Natural killer cell (primary cell): ENCODE measurements around the gene LEAP2. TPM values are rescaled to one million over a fixed set of nuclear protein-coding genes. Genes with fewer than 3 reads are reported as not detected.

Experiments
- ATAC-seq, 3 donors: fragments of 150-1000 bp in 2 of 3; fragments of 200-7000 bp in 1 of 3; cut with Tn5 transposase; 1 replicate in 1 of 3; 2 replicates in 2 of 3; pipeline ENCODE4 v1.10.0; 2021; ENCODE audit warnings: mild to moderate bottlenecking in 2 of 3, moderate library complexity in 2 of 3
- DNase-seq, 2 donors: peaks; one replicate each; pipeline versions ENCODE4 v3.0.0 to v3.0.0-alpha.2; 2013 to 2021; ENCODE audit warnings: mixed read lengths in 1 of 2
- H3K27ac ChIP-seq: one replicate; pipeline ENCODE4 v1.5.1; 2013; ENCODE audit warnings: mild to moderate bottlenecking, low read length
- H3K27me3 ChIP-seq: one replicate; pipeline ENCODE4 v1.6.1; 2013; ENCODE audit warnings: low read length; ENCODE audit not compliant: control insufficient read depth, insufficient read depth
- H3K36me3 ChIP-seq: one replicate; pipeline ENCODE4 v1.6.1; 2013; ENCODE audit warnings: low read length; ENCODE audit not compliant: control insufficient read depth, insufficient read depth
- H3K4me1 ChIP-seq: one replicate; pipeline ENCODE4 v1.6.1; 2013; ENCODE audit warnings: low read length; ENCODE audit not compliant: control insufficient read depth, insufficient read depth
- H3K4me3 ChIP-seq: one replicate; pipeline ENCODE4 v1.5.1; 2013; ENCODE audit warnings: low read length
- H3K9me3 ChIP-seq: one replicate; pipeline ENCODE4 v1.6.1; 2013; ENCODE audit warnings: low read length; ENCODE audit not compliant: control insufficient read depth, insufficient read depth
- H3K27ac Mint-ChIP-seq, 2 donors: one replicate each; pipeline ENCODE4 v1.8.0; 2022; ENCODE audit warnings: mild to moderate bottlenecking in 2 of 2, mixed read lengths in 2 of 2, moderate library complexity in 1 of 2
- H3K27me3 Mint-ChIP-seq, 2 donors: one replicate each; pipeline ENCODE4 v1.8.0; 2022; ENCODE audit warnings: low read depth in 2 of 2, mixed read lengths in 2 of 2
- H3K36me3 Mint-ChIP-seq: one replicate; pipeline ENCODE4 v1.8.0; 2022; ENCODE audit warnings: mixed read lengths
- H3K4me1 Mint-ChIP-seq, 2 donors: one replicate each; pipeline ENCODE4 v1.8.0; 2022; ENCODE audit warnings: mixed read lengths in 2 of 2
- H3K4me3 Mint-ChIP-seq: one replicate; pipeline ENCODE4 v1.8.0; 2022; ENCODE audit warnings: mild to moderate bottlenecking, moderate library complexity, mixed read lengths
- H3K9me3 Mint-ChIP-seq, 2 donors: one replicate each; pipeline ENCODE4 v1.8.0; 2022; ENCODE audit warnings: mixed read lengths in 2 of 2
- WGBS: methylation state at CpG from one replicate; pipeline ENCODE4 v1.1.7; 2013; ENCODE audit warnings: missing lambda C conversion rate; ENCODE audit not compliant: insufficient coverage; 5-methylcytosine and 5-hydroxymethylcytosine counted together
- intact Hi-C: fragments of 100-400 bp; cut with micrococcal nuclease; formaldehyde crosslinking; loops from one replicate; pipeline ENCODE4 v1.14.2; 2022
- total RNA-seq, 4 donors: library from RNA; stranded (reverse); fragments of 120-200 nt in 1 of 4; gene quantifications; one replicate each; pipeline versions ENCODE4 v1.2.3 to v1.2.4, GENCODE V29; 2013 to 2022
- TF ChIP-seq, protein P1 (sequence below): fragments of 200-600 bp; IDR thresholded peaks from one replicate; pipeline ENCODE4 v1.8.0; 2022; ENCODE audit warnings: antibody characterized with exemption

LEAP2 gene
- total RNA-seq, 3 donors from 2014 or later (not counting 1 experiment from before 2014, with no cell fraction given) = 0.70 to 1.3 (median 1.2) TPM

DNA sequence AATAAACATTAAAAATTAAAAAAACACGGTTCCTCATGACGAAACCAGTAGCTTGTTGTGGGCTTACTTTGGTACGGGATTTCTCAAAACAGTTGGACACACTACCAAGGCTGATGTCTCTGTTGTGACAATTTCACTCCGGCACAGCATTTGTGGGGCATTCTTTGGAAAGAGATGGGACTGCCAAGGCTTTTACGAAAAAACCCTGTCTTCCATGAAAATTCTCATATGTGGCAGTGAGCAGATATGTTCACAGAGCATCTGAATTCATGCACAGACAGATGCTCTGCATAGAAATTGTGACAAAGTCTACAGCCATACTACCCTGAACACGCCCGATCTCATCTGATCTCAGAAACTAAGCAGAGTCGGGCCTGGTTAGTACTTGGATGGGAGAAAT, 25.2 kb upstream of the LEAP2 start:
- no peaks in the 10 kb centered on the region for H3K36me3 ChIP-seq
- H3K4me1 Mint-ChIP-seq = no peaks in the 10 kb centered on the region
- DNase-seq = no peak
- no peak overlapping the region for H3K4me3 ChIP-seq
- no peak overlapping the region for H3K27ac ChIP-seq
- peaks cover 6 to 7% of the 10 kb centered on the region in 2 donors for H3K27me3 Mint-ChIP-seq
- no peak overlapping the region for H3K27ac Mint-ChIP-seq
- no peaks in the 10 kb centered on the region for H3K27me3 ChIP-seq
- no peak overlapping the region for H3K4me3 Mint-ChIP-seq
- no peak for ATAC-seq
- H3K9me3 Mint-ChIP-seq = no peaks in the 10 kb centered on the region
- TF ChIP-seq, protein P1, sequence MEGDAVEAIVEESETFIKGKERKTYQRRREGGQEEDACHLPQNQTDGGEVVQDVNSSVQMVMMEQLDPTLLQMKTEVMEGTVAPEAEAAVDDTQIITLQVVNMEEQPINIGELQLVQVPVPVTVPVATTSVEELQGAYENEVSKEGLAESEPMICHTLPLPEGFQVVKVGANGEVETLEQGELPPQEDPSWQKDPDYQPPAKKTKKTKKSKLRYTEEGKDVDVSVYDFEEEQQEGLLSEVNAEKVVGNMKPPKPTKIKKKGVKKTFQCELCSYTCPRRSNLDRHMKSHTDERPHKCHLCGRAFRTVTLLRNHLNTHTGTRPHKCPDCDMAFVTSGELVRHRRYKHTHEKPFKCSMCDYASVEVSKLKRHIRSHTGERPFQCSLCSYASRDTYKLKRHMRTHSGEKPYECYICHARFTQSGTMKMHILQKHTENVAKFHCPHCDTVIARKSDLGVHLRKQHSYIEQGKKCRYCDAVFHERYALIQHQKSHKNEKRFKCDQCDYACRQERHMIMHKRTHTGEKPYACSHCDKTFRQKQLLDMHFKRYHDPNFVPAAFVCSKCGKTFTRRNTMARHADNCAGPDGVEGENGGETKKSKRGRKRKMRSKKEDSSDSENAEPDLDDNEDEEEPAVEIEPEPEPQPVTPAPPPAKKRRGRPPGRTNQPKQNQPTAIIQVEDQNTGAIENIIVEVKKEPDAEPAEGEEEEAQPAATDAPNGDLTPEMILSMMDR = no peak
- intact Hi-C loops = no loop called here
- WGBS = 95% methylated on average over 8 of the region's 8 CpGs
- H3K4me1 ChIP-seq = no peaks in the 10 kb centered on the region
- no peaks in the 10 kb centered on the region for H3K9me3 ChIP-seq
- no peaks in the 10 kb centered on the region for H3K36me3 Mint-ChIP-seq

DNA sequence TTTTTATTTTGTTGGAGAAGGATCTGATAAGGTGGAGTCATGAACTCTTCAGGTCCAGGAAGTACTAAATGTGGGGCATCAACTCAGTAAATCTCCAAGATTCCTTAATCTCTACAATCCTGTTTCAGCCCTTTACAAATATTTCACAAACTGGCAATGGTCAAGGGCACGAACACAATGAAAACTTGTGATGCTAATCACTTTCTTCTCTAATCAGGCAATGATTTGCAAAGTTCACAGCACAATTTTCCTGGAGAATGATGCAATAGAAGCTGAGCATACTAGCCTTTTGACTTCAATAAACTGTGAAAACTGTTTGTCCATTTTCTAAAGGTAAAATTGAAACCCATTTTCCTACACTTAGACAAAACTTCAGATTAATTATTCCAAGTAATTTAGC, 24.1 kb upstream of the LEAP2 start:
- no peaks in the 10 kb centered on the region for H3K4me1 ChIP-seq
- Mint-ChIP-seq H3K4me3 (no peak overlapping the region), H3K27ac (no peak overlapping the region), H3K9me3 (no peaks in the 10 kb centered on the region), H3K27me3 (peaks cover 6 to 7% of the 10 kb centered on the region in 2 donors), H3K4me1 (no peaks in the 10 kb centered on the region), H3K36me3 (no peaks in the 10 kb centered on the region)
- no peak overlapping the region for H3K27ac ChIP-seq
- intact Hi-C loops = no loop called here
- no peaks in the 10 kb centered on the region for H3K9me3 ChIP-seq
- 69% methylated on average over 1 of the region's 1 CpG for WGBS
- no peak for DNase-seq
- ATAC-seq = no peak
- H3K36me3 ChIP-seq = no peaks in the 10 kb centered on the region
- no peak overlapping the region for H3K4me3 ChIP-seq
- TF ChIP-seq, protein P1 = no peak
- no peaks in the 10 kb centered on the region for H3K27me3 ChIP-seq

DNA sequence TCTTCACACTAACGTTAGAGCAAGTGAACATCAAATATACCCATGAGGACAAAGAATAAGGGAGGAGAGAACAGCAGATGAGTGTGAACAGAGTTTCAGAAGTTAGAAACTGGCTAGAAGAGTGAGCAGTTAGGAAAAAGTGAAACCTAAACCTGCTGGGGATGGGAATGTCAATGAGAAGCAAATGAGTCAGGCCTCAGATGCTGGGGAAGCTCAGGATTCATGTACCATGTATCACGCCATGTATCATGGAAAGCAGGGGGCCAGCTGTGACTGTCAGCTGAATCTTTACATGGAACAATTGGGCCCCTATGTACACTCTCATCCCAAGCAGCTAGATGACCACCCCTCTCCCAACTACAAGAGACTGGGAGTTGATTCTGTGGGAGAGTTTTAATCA, 23.4 kb upstream of the LEAP2 start:
- no peaks in the 10 kb centered on the region for H3K27me3 ChIP-seq
- peaks cover 6 to 7% of the 10 kb centered on the region in 2 donors for H3K27me3 Mint-ChIP-seq
- H3K9me3 ChIP-seq = no peaks in the 10 kb centered on the region
- no peak overlapping the region for H3K27ac ChIP-seq
- H3K4me1 ChIP-seq = no peaks in the 10 kb centered on the region
- intact Hi-C loops = no loop called here
- H3K27ac Mint-ChIP-seq = no peak overlapping the region
- DNase-seq (no peak), ATAC-seq (no peak)
- TF ChIP-seq, protein P1 = no peak
- H3K4me1 Mint-ChIP-seq = no peaks in the 10 kb centered on the region
- H3K4me3 ChIP-seq = no peak overlapping the region
- H3K36me3 Mint-ChIP-seq = no peaks in the 10 kb centered on the region
- H3K36me3 ChIP-seq = no peaks in the 10 kb centered on the region
- WGBS = 90% methylated on average over 2 of the region's 2 CpGs
- H3K9me3 Mint-ChIP-seq = no peaks in the 10 kb centered on the region
- H3K4me3 Mint-ChIP-seq = no peak overlapping the region

DNA sequence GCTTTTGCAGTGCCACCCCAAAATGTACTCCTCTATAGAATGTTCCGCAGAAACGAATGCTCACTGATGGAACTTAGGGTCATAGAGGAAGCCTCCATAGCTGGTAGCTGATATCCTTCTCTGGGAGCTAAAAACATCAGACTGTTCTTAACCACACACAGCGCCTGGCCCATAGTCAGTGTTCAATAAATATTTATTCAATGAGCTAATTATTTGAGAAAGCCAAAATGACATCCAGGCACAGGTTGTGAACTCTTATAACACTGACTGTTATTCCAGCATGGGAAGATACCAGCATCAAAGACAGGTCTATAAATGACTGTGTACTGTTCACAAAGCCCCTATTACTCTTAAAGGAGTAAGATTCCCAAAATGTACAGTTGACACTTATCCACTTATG, 20.1 kb upstream of the LEAP2 start:
- no peak overlapping the region for H3K27ac Mint-ChIP-seq
- no peak for ATAC-seq
- peaks cover 5 to 11% of the 10 kb centered on the region in 2 donors for H3K27me3 Mint-ChIP-seq
- intact Hi-C loops = no loop called here
- no peaks in the 10 kb centered on the region for H3K4me1 Mint-ChIP-seq
- no peaks in the 10 kb centered on the region for H3K4me1 ChIP-seq
- WGBS = 97% methylated on average over 3 of the region's 3 CpGs
- H3K4me3 Mint-ChIP-seq = no peak overlapping the region
- TF ChIP-seq, protein P1 = no peak
- H3K9me3 ChIP-seq = no peaks in the 10 kb centered on the region
- no peaks in the 10 kb centered on the region for H3K36me3 ChIP-seq
- DNase-seq = no peak
- no peaks in the 10 kb centered on the region for H3K36me3 Mint-ChIP-seq
- no peak overlapping the region for H3K4me3 ChIP-seq
- H3K27ac ChIP-seq = no peak overlapping the region
- H3K9me3 Mint-ChIP-seq = no peaks in the 10 kb centered on the region
- no peaks in the 10 kb centered on the region for H3K27me3 ChIP-seq
